Retina (tissue), 1 donor: ENCODE measurements around the gene IMPG2.

Source experiments
- DNase-seq: peaks from one replicate; pipeline ENCODE4 v3.0.0-alpha.2; 2016

The IMPG2 gene

GRCh38 chr3:101273156-101273555, 47.2 kb downstream of the IMPG2 start:
- DNase-seq: no peak

DNA sequence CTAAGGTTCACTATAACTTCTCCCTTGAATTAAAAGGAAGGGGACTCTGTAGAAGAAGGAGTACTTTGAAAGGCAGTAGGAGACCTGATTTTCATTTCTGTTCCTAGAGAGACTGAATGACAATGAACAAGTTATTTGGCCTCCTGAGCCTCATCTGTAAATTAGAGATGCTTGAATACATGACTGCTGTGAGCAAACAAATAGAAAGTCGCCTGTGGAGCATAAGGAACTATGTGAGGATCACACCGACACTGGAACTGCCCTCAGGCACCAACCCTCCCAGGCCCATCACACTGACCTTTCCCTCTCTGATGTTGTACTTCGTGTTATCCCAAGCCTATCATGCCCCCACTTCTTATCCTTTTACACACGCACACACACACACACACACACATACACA, 48.6 kb downstream of the IMPG2 start:
- no peak for DNase-seq

DNA sequence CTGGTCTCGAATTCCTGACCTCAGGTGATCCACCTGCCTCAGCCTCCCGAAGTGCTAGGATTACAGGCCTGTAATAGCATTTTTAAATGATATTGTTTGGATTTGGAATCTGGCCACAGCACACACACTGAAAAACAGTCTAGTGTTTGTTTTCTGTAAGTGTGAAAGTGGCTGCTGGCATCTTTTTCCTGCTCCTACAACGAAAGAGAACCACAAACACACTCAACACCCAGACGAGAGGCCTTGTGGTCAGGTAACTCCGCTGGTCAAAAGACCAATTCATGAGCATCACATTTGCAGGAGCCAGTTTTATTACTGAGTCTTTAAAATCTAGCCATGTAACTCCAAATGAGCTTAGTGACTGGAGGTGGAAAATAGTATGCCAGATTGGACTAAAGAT, 50.2 kb downstream of the IMPG2 start:
- no peak for DNase-seq

GRCh38 chr3:101268971-101269671, 51.3 kb downstream of the IMPG2 start:
- no peak for DNase-seq

DNA sequence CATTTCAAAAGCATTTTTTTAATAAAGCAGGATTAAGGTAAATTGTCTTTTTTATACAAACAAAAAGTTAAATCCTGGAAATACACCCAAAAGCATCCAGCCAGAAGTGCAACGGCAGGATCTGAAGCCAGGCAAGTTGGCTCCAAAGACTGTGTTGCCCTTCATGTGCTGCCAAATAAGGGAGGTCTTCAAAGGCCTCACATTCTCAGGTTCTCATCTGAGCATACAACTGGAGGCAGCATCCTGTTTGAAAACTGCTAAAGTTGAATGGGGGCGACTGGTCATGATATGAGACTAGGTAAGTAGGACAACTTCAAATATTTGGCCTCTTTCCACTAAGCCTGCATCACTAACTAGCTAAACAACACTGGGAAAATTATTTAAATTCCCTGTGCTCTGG, 52.2 kb downstream of the IMPG2 start:
- DNase-seq: no peak

DNA sequence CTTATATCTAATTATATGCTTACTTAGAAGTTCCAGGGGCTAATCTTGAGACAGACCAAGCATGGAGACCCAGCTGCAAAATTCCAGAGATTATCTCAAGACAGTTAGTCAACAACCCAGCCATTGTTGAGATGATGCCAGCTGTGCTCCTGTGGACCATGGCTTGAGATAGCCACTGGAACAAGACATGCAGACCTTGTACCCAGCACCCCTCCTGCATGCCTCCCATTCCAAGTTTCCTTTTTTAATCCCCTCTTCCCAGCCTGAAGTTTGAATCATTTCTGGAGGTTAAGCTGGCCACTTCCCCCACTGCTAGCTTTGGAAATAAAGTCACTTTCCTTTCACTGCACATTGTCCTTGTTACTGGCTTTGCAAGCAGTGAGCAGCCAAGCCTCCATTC, 53.8 kb downstream of the IMPG2 start:
- DNase-seq: no peak

GRCh38 chr3:101266071-101266470, 54.3 kb downstream of the IMPG2 start:
- DNase-seq: no peak

DNA sequence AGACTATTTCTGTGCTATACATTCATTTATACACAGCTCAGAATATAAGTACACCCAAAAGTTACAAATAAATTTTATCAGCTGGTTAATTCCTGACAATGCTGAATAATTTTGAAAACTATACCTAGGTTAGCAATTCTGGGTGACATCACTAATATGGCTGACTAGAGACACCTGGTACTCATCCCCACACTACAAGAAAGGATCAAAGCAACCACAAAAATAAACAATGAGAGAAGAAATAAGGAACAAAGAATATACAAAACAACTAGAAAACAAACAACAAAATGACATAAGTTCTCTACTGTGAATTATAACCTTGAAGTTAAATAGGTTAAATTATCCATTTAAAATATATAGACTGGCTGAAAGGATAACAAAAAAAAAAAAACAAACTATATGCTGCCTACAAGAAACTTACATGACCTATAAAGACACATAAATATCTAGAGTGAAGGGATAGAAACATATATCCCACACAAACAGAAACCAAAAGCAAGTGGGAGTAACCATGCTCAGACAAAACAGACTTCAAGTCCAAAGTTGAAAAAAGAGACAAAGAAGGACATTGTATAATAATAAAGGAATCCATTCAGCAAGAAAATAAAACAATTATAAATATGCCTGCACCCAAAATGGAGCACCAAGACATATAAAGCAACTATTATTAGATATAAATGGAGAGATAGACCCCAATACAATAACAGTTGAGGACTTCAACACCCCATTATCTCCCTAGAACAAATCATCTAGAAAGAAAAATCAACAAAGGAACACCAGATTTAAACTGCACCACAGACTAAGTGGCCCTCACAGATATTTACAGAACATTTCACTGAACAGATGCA, 57.8 kb downstream of the IMPG2 start:
- DNase-seq: no peak

- no peak for DNase-seq
Measured at GRCh38 chr3:101261506-101261905, 58.9 kb downstream of the IMPG2 start.

DNA sequence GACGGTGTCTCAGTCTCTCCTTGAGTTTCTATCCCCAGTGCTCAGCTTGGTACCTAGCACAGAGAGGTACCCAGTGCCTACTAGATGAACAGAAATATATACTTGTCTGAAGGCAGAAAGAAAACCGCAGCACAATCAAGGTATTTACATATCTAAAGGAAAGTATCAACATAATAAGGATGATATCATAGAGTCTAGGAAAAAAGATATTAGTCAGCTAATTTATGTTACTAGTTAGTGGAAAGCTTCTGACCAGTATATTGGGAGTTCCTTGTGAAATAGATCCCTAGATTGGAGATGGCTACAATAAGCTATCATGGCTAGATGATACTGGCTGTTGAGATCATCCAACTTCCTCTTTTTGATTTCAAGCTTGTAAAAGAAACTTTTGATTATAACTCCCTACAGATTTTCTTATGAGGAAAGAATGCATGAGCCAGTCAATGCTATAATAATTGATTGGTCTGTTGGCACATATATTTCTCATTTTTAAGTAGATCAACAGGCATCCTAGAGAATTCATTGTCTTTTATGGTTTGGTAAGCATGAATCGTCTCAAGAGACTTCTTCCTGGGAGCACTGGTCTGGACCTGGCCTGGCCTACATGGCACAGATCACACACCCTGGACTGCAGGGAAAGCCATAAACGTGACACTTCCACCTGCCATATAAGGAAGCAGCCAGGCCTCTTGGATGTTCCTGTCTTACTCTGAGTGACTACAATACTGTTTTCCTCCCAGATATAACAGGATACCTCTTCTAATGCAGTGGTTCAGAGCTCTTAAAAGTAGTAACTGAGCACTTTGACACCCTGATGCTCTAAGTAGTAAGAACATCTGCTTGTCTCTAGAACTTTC, 60.7 kb downstream of the IMPG2 start:
- DNase-seq: no peak

GRCh38 chr3:101256511-101256910, 63.9 kb downstream of the IMPG2 start:
- no peak for DNase-seq

- no peak for DNase-seq
Measured at GRCh38 chr3:101255441-101255840, 64.9 kb downstream of the IMPG2 start.

GRCh38 chr3:101253396-101253795, 67.0 kb downstream of the IMPG2 start:
- no peak for DNase-seq

- no peak for DNase-seq
Measured at GRCh38 chr3:101252945-101253344, 67.4 kb downstream of the IMPG2 start.

DNA sequence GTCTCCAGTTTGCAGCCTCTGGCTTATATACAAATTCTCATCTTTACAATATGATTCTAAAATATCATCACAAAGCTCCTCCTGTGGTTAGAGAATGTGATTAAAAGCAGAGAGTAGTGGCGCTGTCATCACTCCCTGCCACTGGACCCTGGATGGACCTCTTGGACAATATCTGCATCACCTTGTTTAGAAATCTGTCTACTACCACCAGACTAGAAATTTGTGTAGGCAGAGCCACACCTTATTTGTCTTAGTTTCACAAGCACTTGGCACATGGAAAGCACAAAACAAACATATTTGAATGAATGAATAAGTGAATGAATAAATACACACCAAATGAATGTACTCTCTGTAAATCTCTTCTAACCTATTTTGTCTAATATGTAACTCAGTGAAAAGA, 68.1 kb downstream of the IMPG2 start:
- no peak for DNase-seq

- no peak for DNase-seq
Measured at GRCh38 chr3:101251441-101251840, 68.9 kb downstream of the IMPG2 start.

DNA sequence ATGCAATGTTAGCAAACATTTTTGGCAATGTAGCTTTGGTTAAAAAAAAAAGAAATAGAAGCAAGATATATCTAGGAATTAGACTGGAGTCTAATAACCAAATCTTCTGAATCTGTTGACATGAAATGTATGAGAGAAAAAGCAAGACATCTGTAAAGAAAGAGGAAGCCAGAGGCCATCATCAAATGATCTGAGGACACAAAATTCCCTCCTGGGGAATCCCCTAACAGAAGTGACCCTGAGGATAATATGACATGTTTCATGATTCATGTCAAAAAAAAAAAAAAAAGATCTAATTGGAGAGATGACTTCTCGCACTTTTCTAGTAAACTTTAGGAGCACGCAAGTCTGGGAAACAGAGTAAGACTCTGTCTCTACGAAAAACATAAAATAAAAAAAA, 70.9 kb downstream of the IMPG2 start:
- no peak for DNase-seq

DNA sequence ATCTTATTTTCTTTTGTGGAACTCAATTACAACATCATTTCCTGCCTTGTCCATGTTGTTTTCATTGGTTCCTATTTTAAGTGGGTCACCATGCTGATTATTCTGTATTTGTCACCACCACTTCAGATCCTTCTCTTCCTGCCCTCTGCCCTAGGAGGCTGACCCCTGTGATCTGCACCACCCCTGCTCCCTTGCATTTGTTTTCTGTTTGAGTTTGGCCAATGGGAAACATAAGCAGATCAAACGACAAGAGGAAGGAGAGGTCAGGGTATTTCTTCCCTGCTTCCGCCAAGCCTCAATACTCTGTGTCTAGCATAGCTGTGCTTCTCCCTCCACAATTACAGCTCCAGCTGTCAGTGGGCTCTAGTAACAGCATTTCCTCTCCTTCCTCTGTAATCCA, 71.6 kb downstream of the IMPG2 start:
- DNase-seq: no peak

- DNase-seq: no peak
Measured at GRCh38 chr3:101244212-101244575, 76.2 kb downstream of the IMPG2 start.

DNA sequence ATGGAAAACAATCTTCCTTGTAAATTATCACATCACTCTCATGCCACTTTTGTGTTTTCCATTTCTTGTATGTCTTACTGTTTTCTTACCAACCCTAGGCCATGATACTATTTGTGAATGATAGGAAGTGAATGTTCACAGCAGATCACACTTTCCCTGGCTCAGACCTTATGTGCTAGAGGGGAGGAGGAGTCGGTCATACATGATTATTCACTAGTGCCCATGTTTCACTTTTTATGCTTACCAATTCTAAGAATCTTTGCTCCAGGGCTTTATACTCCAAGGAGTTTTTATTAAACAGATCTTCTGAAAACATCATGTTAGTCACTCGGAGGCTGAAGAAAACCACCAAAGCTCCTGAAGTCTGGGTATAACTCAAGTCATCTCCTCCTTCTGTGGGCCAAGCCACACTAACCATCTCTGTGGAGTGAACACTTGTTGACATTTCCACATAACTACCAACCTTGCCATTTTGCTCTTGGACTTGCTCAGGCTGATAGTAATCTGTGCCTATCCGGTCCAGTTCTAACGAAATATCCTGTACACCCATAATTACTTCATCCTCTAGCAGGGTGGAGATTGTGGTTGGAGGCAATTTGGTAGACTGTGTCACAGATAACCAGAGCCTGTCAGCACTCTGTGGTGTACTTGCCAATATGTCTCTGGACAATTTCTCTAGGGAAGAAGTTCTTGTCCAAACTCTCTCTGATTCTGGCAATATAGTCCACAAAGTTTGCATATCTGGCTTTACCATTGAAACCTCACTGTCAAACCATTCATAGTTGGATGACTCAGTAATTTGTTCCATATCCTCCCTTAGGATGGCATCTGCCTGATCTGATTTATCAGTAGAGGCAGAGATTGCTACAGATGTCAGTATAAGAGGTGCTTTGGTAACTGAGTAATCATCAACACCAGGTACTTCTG, 76.8 kb downstream of the IMPG2 start:
- DNase-seq: no peak

DNA sequence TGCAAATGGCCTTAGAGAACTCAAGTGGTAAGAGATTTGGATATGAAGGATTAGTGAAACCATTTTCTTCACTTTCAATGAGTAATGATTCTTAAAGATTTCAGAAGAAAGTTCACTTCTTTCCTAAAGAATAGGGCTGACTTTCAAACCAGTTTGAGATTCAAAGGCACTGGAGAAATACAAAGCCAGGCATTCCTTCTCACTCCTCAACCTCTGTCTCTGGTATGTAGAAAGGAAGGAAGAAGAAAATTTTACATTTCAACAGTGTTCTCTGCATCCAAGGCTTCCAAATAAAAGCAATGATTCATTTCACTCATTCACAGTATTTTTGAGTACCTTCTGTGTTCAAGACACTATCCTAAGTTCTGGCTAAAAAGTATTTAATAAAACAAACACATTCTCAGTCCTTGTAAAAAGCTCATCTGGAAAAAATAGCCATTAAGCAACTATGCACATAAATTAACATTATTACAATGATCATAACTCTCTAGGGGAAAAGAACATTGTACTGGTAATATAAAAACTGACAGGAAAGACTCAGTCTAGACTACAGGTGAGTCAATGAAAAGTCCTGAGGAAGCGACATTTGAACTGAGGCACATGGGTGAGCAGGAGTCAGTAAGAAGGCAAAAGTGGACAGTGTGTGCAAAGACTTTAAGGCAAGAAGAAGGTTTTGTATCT, 79.5 kb downstream of the IMPG2 start:
- no peak for DNase-seq

DNA sequence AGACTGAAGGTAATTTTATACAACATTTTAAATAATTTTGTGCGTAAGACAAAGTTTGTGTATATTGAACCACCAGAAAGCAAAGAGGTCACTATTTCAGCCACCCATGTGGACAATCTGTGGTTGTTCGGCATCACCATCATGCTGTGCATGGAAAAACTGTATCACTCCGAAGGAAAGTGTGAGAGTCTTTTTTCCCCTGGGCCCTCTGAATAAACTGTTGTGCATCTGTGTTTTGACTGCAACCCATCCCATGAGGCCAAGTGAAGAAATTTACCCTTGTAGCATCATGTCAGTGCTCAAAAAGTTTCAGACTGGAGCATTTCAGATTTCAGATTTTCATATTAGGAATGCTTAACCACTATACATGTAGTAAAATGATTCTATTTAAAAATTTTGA, 85.3 kb downstream of the IMPG2 start:
- no peak for DNase-seq
